ENCODE data around the gene GYPB. TPM values are rescaled to one million over a fixed set of nuclear protein-coding genes. Genes with fewer than 3 reads are reported as not detected.
"Not testable (repeated sequence)": the region's sequence is repeated elsewhere in the genome, so short reads cannot be mapped to it uniquely, and the experiment has no call there.

Gene GYPB
- total RNA-seq, 1 donor from 2014 or later = not detected

DNA sequence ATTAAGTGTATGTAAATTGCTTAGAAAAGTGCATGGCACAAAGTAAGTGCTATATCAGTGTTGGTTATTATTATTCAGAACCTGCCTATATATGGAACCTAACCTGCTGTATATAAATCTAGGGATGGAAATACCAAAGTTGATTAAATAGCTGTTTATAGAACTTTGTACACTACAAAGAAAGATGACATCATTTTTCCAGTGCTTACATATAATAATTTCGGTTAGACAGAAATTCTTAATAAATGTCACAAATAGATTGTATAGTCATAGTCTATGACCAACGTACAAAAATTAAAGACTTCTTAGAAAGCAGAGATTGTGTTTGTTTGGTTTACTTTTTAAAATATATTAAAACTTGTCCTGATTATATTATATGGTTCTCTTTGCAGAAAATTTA lies 4.4 kb downstream of the GYPB start:
- no peak for DNase-seq (ENCODE audit: low read depth, low spot score)

DNA sequence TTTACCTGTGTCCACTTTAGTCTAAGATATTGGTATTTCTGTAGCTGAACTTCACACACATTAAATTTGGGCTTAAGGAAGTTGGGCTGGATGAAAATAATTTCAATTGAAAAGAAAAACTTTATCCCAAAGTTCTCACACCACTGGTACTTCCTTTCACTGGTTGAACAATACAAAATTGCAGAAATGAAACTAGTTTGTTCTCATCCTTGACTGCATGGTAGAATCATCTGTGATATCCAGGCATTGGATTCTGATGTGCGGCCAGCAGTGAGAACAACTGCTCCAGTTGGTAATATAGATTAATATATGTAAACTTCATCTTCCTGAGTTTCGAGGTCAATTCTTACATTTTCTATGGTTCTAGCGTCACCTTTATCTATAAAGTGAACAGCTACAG lies 10.6 kb downstream of the GYPB start:
- not testable (repeated sequence) for DNase-seq (ENCODE audit: low read depth, low spot score)

DNA sequence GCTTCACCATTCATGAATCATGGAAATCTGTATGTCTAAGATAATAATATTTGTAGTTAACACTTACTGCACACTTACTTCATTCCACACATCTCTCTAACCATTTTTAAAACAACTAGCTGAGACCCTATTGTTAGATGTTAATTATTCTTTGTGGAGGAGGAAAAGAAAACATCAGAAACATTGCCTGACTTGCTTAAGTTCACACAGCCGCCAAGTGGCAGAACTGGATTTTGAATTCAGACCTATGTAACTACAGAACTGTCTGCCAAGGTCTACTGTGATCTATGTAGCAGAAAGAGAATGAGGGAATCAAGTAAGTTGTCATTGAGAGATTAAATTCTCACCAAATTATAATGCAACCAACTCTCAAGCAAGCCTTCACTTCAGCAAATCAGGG lies 11.2 kb downstream of the GYPB start:
- not testable (repeated sequence) for DNase-seq (ENCODE audit: low read depth, low spot score)

DNA sequence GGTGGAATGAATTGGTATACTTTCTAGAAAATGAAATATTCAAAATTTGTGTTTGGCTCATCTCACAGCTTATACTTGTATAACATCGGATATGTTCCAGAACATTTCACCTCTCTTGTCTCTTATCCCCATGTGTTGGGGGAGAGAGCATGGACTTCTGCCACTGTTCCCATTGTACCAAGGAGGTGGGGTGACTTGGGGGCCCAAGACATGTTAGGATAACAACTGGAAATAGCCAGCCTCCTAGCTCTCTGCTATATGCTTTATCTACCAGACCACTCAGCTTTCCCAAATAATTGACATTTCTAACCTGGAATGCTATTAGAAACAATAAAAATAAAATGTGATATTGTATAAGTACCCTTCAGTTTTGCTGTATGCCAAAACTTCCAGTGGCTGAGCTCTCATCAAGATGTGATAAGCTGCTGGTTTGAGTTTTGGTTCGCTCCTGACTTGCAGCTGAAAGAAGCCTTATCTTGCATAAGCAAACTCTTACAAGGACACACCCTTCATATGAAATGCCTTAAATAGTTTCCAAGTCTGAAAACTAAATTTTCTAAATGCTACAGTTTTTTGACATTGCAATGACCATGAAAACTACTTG lies 12.9 kb downstream of the GYPB start:
- DNase-seq (ENCODE audit: low read depth, low spot score) = not testable (repeated sequence)

DNA sequence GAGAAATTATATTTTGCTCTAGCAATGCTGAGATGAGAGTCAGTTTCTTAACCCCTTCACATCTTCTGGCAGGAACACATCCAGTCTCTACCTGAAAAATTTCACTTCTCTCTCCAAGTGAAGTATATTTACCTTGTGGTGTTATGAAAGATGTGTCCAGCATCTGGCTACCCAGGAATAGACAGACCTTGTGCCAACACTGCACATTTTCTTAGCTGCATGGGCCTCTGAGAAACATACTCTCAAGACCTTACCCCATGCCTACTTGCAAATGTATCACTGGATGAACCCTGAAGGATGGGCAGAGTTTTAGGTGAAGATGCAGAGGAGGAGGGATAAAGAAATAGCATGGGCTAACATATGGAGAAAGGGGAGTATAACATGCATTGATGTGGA lies 13.6 kb downstream of the GYPB start:
- DNase-seq (ENCODE audit: low read depth, low spot score) = not testable (repeated sequence)

DNA sequence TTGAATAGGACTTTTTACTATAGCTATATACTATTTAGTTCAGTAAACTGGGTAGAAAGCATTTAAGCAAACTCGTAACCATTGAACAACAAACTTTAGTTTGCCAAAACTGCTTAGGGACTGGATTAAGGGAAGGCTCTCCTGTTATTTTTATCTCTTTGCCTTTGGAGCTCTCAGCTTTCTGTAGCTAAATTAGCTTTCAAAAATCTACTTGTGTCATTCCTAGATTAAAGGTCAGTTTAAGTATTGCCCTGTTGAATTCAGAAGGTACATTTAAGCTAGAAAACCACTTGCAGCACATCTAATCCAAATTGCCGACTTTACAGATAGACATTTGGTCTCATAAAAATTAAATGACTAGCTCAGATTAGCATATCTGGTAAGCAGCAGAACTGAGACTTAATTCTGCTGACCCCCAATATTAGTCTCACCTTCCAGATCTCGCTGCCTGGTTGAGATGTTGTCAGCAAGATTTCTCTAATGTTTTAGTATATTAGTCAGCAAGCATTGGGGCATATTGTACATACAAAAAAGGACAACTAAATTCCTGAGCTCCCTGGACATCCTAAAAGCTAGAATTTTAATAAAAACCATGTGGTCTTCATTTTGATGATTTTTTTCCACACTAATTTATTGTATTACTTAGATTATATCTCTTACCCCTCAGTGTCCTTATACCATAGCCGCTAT lies 14.2 kb downstream of the GYPB start:
- not testable (repeated sequence) for DNase-seq (ENCODE audit: low read depth, low spot score)

DNA sequence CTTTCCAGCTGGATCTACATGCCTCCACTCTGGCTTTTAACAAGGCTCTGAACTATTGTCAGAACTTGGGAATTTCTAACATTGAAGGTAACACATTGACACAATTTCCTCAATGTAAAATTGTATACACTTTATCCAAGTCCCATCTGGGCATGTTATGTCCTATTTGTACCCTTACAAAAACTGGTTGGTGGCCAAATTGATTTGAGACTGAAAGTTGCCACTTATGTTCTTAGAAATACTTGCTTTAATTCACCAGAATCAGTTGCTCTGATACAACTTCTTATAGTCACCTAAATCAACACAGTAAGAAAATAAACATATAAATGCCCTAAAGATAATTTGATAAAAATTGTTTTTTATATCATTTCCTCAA lies 15.3 kb downstream of the GYPB start:
- not testable (repeated sequence) for DNase-seq (ENCODE audit: low read depth, low spot score)

DNA sequence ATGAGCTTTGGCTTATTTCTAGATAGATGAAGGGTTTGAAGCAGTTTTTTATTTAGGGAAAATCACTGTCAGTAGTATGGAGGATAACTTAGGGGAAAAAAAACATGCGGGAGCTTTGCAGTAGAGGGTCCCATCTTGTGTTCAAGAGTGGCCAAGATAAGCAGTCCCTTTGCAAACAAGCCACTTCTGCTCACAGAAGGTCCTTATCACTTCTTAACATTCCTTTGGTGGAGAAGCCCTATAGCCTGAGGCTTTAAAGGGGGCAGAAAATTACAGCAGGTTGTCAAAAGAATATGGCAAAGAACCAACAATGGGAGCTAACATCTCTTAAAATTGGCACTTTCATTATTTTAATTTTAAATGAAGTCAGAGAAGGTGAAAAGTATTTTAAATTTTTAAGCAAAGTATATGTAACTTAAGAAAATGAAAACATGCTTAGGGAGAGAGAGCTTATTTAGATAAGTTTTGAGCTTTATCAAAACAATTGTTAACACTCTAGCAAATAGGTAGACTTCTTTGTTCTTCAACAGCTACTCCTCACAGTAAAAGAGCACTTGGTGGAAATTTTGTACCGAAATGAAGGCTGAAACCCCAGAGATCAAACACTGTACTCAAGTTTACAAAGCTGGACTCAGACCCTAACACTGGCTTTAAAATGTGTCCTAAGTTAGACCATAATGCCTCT lies 15.8 kb downstream of the GYPB start:
- DNase-seq (ENCODE audit: low read depth, low spot score) = not testable (repeated sequence)

DNA sequence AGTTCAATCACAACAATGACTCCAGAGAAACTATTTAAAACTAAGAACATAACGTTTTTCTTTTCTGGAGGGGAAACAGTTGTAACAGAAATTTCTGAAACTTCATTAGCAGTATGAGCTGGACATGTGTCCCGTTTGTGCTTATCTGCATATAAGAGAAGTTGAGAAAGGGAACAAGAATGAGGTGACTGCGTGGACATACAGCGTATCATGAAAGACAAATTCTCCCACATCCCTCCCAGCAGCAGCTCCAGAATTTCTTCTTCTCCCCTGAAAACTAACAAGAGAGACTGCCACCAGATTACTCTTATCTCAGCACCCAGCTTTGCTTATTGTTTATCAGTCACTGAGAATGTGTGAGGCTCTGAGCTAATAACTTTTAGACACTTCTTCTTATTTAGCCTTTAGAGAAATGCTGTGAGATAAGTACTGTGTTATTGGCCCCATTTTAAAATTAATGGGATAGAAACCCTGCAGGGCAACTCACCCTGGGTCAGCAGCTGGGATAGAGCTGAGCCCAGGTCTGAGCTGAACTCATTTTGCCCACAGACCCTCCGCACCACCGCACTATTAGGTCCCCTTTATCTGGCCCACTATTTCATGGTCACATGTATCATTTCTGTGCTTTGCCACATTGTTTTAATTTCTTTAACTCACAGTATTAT lies 18.7 kb downstream of the GYPB start:
- not testable (repeated sequence) for DNase-seq (ENCODE audit: low read depth, low spot score)

DNA sequence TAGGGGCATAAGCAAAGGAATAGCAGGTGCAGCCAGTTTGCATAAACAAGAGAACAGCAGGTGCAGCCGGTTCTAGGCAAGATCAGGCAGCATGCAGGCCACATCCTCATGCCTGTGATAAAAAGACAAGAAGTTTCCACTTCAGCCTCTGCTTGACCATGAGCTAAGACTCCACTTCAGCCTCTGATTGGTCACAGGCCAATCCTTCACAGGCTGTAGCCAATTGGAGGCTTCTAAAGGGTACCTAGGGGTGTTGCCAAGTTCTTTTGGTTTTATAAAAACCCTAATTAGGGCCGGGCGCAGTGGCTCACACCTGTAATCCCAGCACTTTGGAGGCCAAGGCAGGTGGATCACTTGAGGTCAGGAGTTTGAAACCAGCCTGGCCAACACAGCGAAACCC lies 23.0 kb downstream of the GYPB start:
- DNase-seq (ENCODE audit: low read depth, low spot score) = not testable (repeated sequence)

DNA sequence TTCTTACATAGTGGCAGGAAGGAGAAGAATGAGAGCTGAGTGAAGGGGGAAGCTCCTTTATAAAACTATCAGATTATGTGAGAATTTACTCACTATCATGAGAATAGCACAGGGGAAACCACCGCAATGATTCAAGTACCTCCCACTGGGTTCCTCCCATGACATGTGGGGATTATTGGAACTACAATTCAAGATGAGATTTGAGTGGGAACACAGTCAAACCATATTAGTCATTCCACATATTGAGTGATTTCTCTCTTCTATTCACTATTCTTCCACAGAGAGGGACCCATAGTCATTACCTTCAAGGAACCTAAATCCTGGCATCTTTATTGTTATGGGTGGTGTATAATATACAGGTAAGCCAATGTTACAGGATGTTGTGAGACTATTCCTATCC lies 27.4 kb downstream of the GYPB start:
- DNase-seq (ENCODE audit: low read depth, low spot score) = not testable (repeated sequence)

DNA sequence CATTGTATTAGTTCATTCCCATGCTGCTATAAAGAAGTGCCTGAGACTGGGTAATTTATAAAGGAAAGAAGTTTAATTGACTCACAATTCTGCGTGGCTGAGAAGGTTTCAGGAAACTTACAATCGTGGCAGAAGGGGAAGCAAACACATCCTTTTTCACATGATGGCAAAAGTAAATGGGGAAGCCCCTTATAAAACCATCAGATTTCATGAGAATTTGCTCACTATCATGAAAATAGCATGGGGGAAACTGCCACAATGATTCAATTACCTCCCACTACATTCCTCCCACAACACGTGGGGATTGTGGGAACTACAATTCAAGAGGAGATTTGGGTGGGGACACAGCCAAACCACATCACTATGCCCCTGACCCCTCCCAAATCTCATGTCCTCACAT lies 28.5 kb downstream of the GYPB start:
- DNase-seq (ENCODE audit: low read depth, low spot score) = not testable (repeated sequence)

DNA sequence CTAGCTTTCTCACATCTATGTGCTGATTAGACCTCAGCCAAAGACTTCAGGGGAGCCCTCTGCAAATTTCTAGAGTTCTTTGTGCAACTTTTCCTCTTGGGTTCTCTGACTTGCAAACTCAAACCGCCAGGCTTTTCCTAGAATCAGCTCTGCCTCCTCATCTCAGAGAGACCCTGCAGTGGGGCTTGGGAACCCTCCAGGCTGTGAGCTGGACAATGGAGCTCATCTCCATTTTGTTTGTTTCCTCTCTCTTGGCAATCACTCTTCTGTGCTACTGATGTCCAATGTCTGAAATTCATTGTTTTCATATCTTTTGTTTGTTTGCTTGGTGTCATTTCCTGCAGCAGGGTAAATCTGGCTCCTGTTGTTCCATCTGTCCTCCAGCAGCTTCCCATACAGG lies 33.0 kb downstream of the GYPB start:
- no peak for DNase-seq (ENCODE audit: low read depth, low spot score)

DNA sequence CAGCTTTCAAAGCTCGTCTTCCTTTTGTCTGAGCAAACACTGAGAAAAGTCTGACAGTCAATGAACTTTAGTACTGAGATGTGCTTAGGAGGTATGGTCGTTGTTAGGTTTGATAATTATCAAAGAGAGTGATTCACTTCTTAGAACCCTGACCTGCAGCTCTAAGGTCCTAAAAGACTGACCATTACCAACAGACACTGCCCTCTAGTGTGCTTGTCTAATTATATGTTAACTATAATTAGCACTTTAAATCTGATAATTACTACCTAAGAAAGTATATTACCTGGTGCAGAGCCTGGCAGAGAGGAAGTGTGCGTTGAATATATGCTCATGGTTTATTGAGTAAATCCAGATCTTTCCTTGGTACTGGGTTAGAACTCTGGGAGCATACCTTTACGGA lies 38.4 kb downstream of the GYPB start:
- DNase-seq (ENCODE audit: low read depth, low spot score) = not testable (repeated sequence)

DNA sequence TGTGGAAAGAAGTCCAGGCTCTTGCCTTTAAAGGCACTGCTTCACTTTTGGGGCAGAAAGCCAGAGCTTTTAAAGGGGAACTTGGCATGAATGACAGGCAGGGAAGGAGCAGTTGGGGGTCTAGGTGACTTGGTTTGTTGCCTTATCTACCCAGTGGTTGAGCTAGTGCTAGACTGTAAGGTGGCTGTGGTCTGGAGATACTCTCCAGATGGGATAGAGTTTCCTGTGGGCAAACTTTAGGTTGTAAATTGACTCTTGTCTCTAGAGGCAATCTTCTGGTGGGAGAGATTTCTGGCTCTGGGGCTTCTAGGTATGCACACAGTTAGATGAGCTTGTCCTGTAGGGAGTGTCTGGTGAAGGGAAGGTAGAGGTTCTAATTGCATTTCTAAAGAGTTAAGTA lies 43.7 kb downstream of the GYPB start:
- not testable (repeated sequence) for DNase-seq (ENCODE audit: low read depth, low spot score)

DNA sequence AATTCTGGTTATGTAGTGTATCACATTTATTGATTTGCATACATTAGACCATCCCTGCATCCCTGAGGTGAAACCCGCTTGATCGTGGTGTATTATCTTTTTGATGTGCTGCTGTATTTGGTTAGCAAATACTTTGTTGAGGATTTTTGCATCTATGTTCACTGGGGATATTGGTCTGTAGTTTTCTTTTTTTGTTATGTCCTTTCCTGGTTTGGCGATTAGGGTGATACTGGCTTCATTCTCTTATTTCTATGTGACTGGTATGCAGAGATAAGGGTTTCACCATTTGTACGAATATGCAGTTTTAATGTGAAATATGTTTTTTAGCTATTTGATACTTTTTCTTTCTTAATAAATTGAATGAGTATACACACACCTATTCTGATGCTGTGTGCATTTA lies 45.2 kb downstream of the GYPB start:
- not testable (repeated sequence) for DNase-seq (ENCODE audit: low read depth, low spot score)

DNA sequence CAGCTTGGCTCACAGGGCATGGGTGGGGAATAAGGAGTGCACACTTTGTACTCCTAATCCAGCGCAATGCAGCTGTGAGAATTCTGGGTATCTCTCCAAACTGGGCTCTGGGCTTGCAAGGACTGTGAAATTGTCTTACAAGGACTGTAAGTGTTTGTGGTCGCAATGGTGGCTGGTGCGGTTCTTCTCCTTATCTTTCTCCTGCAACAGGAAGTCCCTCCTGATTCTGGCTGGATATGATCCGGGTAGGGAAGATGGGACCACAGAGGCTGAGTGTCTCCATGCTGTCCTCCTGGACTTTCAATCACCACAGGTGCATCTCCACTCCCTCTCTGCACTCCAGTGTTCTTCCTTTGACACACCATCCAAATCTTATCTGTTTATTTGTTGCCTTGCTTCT lies 58.1 kb downstream of the GYPB start:
- DNase-seq (ENCODE audit: low read depth, low spot score) = no peak

DNA sequence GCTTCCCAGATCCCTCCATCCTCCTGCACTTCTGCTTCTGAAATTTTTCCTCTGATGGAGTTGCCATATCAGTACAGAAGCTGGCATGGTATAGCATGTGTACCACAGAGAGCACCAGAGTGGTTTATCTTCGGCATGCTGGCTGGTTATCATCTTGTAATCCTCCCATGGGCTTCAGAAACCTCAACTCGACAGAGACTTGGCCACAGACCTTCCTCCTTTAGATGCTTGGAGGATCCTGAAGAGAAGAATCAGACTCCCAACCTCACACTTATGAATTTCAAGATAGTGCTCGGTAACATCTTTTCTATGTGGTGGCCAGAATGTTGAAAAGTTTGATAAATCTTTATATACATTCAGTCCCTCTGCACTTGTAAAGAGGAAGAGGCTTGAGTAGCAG lies 63.9 kb downstream of the GYPB start:
- DNase-seq (ENCODE audit: low read depth, low spot score) = not testable (repeated sequence)

DNA sequence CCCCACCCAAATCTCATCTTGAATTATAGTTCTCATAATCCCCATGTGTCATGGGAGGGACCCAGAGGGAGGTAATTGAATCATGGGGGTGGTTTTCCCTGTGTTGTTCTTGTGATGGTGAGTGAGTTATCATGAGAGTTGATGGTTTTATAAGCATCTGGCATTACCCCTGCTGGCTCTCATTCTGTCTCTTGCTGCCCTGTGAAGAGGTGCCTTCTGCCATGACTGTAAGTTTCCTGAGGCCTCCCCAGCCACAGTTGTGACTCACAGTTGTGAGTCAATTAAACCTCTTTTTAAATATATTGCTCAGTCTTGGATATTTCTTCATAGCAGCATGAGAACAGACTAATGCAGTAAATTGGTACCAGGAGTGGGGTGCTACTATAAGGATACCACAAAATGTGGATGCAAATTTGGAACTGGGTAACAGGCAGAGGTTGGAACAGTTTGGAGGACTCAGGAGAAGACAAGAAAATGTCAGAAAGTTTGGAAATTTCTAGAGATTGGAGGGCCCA lies 67.7 kb downstream of the GYPB start:
- DNase-seq (ENCODE audit: low read depth, low spot score) = not testable (repeated sequence)

DNA sequence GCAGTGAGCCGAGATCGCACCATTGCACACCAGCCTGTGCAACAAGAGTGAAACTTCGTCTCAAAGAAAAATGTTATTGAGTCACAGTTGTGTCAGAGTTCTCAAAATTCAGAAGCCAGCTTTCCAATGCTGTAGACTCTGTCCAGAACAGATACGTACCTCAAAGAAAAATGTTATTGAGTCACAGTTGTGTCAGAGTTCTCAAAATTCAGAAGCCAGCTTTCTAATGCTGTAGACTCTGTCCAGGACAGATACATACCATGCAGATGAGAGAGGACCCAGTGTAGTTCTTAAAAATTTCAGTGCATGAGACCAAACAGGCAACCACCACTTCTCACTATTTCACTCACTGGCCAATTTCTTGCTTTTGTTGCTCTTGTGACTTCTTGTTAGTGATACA lies 68.2 kb downstream of the GYPB start:
- not testable (repeated sequence) for DNase-seq (ENCODE audit: low read depth, low spot score)

DNA sequence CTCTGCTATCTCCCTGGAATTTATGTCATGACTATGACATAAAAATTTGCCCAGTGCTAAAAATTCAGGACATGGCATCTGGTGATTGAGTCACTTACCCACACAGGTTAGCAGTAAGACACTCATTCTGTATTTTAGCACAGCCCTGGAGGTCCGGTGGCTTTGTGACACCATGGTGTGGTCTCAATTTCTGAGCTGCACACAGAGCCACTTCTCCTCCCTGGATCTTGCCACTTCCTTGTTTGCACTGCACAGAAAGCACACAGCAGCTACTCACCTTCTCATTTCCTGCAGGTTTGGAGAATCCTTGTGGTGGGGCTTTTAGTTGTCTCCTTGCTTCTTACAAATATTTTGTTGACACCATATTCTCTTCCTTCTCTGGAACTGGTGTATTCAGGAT lies 69.0 kb downstream of the GYPB start:
- DNase-seq (ENCODE audit: low read depth, low spot score) = not testable (repeated sequence)

DNA sequence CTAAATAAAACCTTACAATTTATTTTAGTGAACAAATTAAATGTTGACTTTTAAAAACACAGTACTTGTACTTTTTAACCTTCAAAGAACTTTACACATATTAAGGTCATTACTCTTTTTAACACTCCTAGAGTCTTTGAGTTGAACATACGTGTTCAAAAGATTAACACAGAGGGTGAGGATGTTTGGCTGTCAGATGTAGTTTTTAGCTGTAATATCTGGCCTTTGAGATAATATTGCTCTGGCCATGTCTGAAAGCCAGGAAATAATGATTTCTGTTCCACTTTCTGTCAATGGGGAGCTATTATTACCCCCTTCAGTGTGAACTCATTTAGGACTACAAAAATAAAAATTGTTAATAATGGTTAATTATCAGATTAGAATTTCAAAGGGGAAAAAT lies 71.7 kb downstream of the GYPB start:
- DNase-seq (ENCODE audit: low read depth, low spot score) = not testable (repeated sequence)
